Neural cell (in vitro differentiated cells): ENCODE results near the gene RTN4. TPM values are rescaled to one million over a fixed set of nuclear protein-coding genes. Genes with fewer than 3 reads are reported as not detected.

Experiments used
- H2AFZ ChIP-seq: fragments of 200-600, 300-800 bp; sonication (generic), shearing (Covaris generic); 2 replicates; pipeline ENCODE4 v1.6.0; 2014; ENCODE audit warnings: low read depth, mild to moderate bottlenecking, antibody characterized with exemption, low read length, moderate library complexity
- H3F3A ChIP-seq: fragments of 200-600 bp; shearing (Covaris generic); 2 replicates; pipeline ENCODE4 v1.6.1; 2016; ENCODE audit warnings: mild to moderate bottlenecking, moderate library complexity, mixed read lengths, antibody characterized with exemption, low read length; ENCODE audit not compliant: insufficient read depth, poor library complexity, severe bottlenecking
- H3K27ac ChIP-seq: fragments of 200-600, 300-800 bp; sonication (generic), shearing (Covaris generic); 2 replicates; pipeline ENCODE4 v1.5.1; 2014; ENCODE audit warnings: mild to moderate bottlenecking, low read length, moderate library complexity
- H3K27me3 ChIP-seq: fragments of 300-800, 200-600 bp; sonication (generic), shearing (Covaris generic); 2 replicates; pipeline ENCODE4 v1.6.0; 2014; ENCODE audit warnings: mild to moderate bottlenecking, low read depth, low read length, moderate library complexity; ENCODE audit not compliant: insufficient read depth
- H3K36me3 ChIP-seq: fragments of 300-800, 200-600 bp; sonication (generic), shearing (Covaris generic); 2 replicates; pipeline ENCODE4 v1.5.1; 2014; ENCODE audit warnings: mild to moderate bottlenecking, antibody characterized with exemption, low read length, moderate library complexity; ENCODE audit not compliant: insufficient read depth
- H3K4me2 ChIP-seq: fragments of 300-800, 200-600 bp; sonication (generic), shearing (Covaris generic); 2 replicates; pipeline ENCODE4 v1.6.0; 2014; ENCODE audit warnings: mild to moderate bottlenecking, low read length
- H3K4me3 ChIP-seq: fragments of 300-800, 200-600 bp; sonication (generic), shearing (Covaris generic); 2 replicates; pipeline ENCODE4 v1.5.1; 2014; ENCODE audit warnings: mild to moderate bottlenecking, low read length, moderate library complexity
- H3K79me2 ChIP-seq: fragments of 200-600 bp; shearing (Covaris generic); replicated peaks from 2 replicates; pipeline ENCODE4 v1.6.0; 2014; ENCODE audit warnings: mild to moderate bottlenecking, low read length, moderate library complexity; ENCODE audit not compliant: insufficient read depth
- H3K9ac ChIP-seq: fragments of 300-800, 200-600 bp; sonication (generic), shearing (Covaris generic); 2 replicates; pipeline ENCODE4 v1.6.1; 2016; ENCODE audit warnings: mild to moderate bottlenecking, low read length, mixed read lengths
- H3K9me2 ChIP-seq: fragments of 200-600 bp; shearing (Covaris generic); 2 replicates; pipeline ENCODE4 v1.6.1; 2016; ENCODE audit warnings: mild to moderate bottlenecking, low read length, mixed read lengths; ENCODE audit not compliant: insufficient read depth
- H3K9me3 ChIP-seq: fragments of 200-600, 300-800 bp; sonication (generic), shearing (Covaris generic); 2 replicates; pipeline ENCODE4 v1.6.1; 2016; ENCODE audit warnings: mild to moderate bottlenecking, mixed run types, low read length, moderate library complexity, mixed read lengths
- H4K20me1 ChIP-seq: fragments of 200-600 bp; shearing (Covaris generic); 2 replicates; pipeline ENCODE4 v1.6.1; 2016; ENCODE audit warnings: mild to moderate bottlenecking, mixed run types; ENCODE audit not compliant: insufficient read depth
- CTCF ChIP-seq: fragments of 450-650 bp; IDR thresholded peaks from 2 replicates; pipeline ENCODE4 v1.5.1; 2014; ENCODE audit warnings: antibody characterized with exemption, mild to moderate bottlenecking, moderate library complexity; ENCODE audit not compliant: poor library complexity, severe bottlenecking
- EP300 ChIP-seq: fragments of 450-650 bp; conservative IDR thresholded peaks from 2 replicates; pipeline ENCODE4 v1.6.1; 2014; ENCODE audit warnings: antibody characterized with exemption, mild to moderate bottlenecking, moderate library complexity; ENCODE audit not compliant: poor library complexity, severe bottlenecking
- EZH2 ChIP-seq: fragments of 200-600, 300-800 bp; shearing (Covaris generic), sonication (generic); IDR thresholded peaks from 2 replicates; pipeline ENCODE4 v1.6.1; 2014; ENCODE audit warnings: antibody characterized with exemption, low read length, borderline replicate concordance, mild to moderate bottlenecking; ENCODE audit not compliant: insufficient read depth, poor library complexity, severe bottlenecking
- MXI1 ChIP-seq: fragments of 450-650 bp; conservative IDR thresholded peaks from 2 replicates; pipeline ENCODE4 v1.6.1; 2014; ENCODE audit warnings: antibody characterized with exemption, mild to moderate bottlenecking; ENCODE audit not compliant: poor library complexity, severe bottlenecking
- POLR2AphosphoS5 ChIP-seq: IDR thresholded peaks from 2 replicates; pipeline ENCODE4 v1.6.1; 2012
- RAD21 ChIP-seq: fragments of 450-650 bp; conservative IDR thresholded peaks from 2 replicates; pipeline ENCODE4 v1.6.1; 2014; ENCODE audit warnings: antibody characterized with exemption, mild to moderate bottlenecking, moderate library complexity
- REST ChIP-seq: IDR thresholded peaks from 2 replicates; pipeline ENCODE4 v1.6.1; 2012; ENCODE audit warnings: borderline replicate concordance
- SMC3 ChIP-seq: fragments of 450-650 bp; conservative IDR thresholded peaks from 2 replicates; pipeline ENCODE4 v1.6.1; 2014; ENCODE audit warnings: antibody characterized with exemption, mild to moderate bottlenecking, moderate library complexity; ENCODE audit not compliant: poor library complexity
- TAF1 ChIP-seq: IDR thresholded peaks from 2 replicates; pipeline ENCODE4 v1.6.1; 2012; ENCODE audit warnings: low read depth
- polyA plus RNA-seq: library from polyadenylated mRNA; depleted of rRNA; stranded (reverse); fragments of >200 nt; gene quantifications from 2 replicates; pipeline ENCODE4 v1.2.3, GENCODE V29; 2014

The RTN4 gene
- polyA plus RNA-seq, 1 donor from 2014 or later, result 582 TPM

- Histone ChIP-seq H3K27me3 (no peaks in the 10 kb centered on the region), H3K9me3 (no peaks in the 10 kb centered on the region), H3K9ac (no peak overlapping the region), H3K4me2 (no peak overlapping the region), H3K27ac (no peak overlapping the region), H3K9me2 (no peaks in the 10 kb centered on the region), H3K4me3 (no peak overlapping the region), H3F3A (no peaks in the 10 kb centered on the region), H2AFZ (no peak overlapping the region), H3K36me3 (peaks cover 30% of the 10 kb centered on the region), H4K20me1 (peaks cover 15% of the 10 kb centered on the region), H3K79me2 (peaks cover 83% of the 10 kb centered on the region)
- no peak for TF ChIP-seq MXI1
- TF ChIP-seq POLR2AphosphoS5, result no peak
- no peak for TF ChIP-seq EP300
- TF ChIP-seq CTCF, result no peak
- no peak for TF ChIP-seq SMC3
- no peak for TF ChIP-seq EZH2
- no peak for TF ChIP-seq REST
- TF ChIP-seq RAD21, result no peak
- TF ChIP-seq TAF1, result no peak
These were observed 64.0 kb downstream of the RTN4 start for GRCh38 chr2:54986264-54986663.

GRCh38 chr2:54984476-54984875, 65.8 kb downstream of the RTN4 start:
- Histone ChIP-seq H3K36me3 (peaks cover 43% of the 10 kb centered on the region), H3F3A (no peaks in the 10 kb centered on the region), H3K27me3 (no peaks in the 10 kb centered on the region), H3K4me3 (no peak overlapping the region), H4K20me1 (peaks cover 20% of the 10 kb centered on the region), H3K79me2 (peaks cover 80% of the 10 kb centered on the region), H3K9me3 (no peaks in the 10 kb centered on the region), H2AFZ (no peak overlapping the region), H3K9me2 (no peaks in the 10 kb centered on the region), H3K4me2 (no peak overlapping the region), H3K27ac (no peak overlapping the region), H3K9ac (no peak overlapping the region)
- TF ChIP-seq POLR2AphosphoS5, result no peak
- TF ChIP-seq CTCF, result no peak
- no peak for TF ChIP-seq TAF1
- TF ChIP-seq EZH2, result no peak
- no peak for TF ChIP-seq MXI1
- TF ChIP-seq SMC3, result no peak
- no peak for TF ChIP-seq RAD21
- TF ChIP-seq EP300, result no peak
- TF ChIP-seq REST, result no peak
